Stimulated activated naive CD8-positive, alpha-beta T cell treated with anti-CD3 and anti-CD28 coated beads, Interleukin-15, Interleukin-2, amounts not matched to agents 100 U/mL and 50 U/mL, for 24 hours (primary cell): ENCODE data around the gene ZFX.
A peak's percentile ranks its signal among the peaks of the same experiment; 100 is the strongest.
"Not testable (repeated sequence)": the region's sequence is repeated elsewhere in the genome, so short reads cannot be mapped to it uniquely, and the experiment has no call there.

Source experiments
- ATAC-seq: fragments of 150-1000 bp; cut with Tn5 transposase; one replicate; pipeline ENCODE4 v1.10.0; 2021
- DNase-seq: peaks from one replicate; pipeline ENCODE4 v3.0.0; 2021

Gene ZFX

DNA sequence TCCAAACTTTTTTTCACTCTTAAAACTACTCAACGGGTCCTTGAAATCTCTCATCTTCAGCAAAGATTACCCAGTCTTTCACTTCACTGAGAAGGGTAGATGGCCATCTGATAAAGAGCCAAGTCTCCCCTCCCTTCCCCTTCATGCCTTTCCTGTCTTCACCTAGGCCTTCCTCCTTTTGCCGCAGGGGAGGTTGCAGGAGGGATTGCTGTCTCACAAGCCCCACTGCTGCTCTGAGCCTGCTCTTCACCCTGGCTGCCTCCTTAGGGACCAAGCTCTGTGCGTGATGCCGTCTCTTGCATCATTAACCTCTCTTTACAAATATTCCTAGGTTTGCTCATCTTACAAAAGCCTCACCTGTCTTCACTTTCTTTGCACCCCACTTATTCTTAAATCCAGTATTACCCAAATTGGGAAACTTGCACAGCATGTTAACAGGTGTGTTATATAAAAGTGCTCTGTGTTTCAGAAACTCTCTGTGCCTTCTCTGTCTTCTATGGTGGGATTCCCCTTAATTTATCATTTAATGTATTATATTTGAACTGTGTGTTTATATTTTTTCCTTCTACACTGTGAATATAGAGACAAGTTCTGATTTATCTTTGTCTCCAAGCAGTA is 3.8 kb downstream of the ZFX start:
- ATAC-seq (no peak), DNase-seq (no peak)

GRCh38 chrX:24153796-24154189 is 4.3 kb downstream of the ZFX start:
- ATAC-seq (no peak), DNase-seq (no peak)

- ATAC-seq (no peak), DNase-seq (no peak)
Measured at GRCh38 chrX:24154490-24155034, 5.0 kb downstream of the ZFX start.

DNA sequence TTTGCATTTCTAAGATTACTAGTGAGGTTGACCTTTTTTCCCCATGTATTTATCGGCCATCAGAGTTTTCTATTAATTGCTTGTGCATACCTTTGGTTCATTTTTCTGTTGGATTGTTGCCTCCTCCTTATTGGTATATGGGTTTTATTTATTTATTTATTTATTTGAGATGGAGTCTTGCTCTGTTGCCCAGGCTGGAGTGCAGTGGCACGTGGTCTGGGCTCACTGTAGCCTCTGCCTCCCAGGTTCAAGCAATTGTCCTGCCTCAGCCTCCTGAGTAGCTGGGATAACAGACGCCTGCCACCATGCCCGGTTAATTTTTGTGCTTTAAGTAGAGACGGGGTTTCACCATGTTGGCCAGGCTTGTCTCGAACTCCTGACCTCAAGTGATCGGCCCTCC is 6.2 kb downstream of the ZFX start:
- DNase-seq, ATAC-seq: not testable (repeated sequence)

GRCh38 chrX:24156177-24156576 is 6.6 kb downstream of the ZFX start:
- DNase-seq (no peak), ATAC-seq (no peak)

DNA sequence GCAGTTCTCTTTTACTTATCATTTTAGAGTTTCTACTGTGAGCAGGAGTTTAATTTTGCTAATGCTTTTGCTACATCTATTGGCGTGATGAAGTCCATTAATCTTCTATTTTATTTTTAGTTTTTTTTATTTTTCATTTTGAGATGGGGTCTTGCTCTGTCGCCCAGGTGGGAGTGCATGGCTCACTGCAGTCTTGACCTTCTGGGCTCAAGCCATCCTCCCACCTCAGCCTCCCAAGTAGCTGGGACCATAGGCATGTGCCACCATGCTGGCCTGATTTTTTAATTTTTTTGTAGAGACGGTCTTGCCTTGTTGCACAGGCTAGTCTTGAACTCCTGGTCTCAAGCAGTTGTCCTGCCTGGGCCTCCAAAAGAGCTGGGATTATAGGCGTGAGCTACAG is 9.4 kb downstream of the ZFX start:
- DNase-seq (no peak), ATAC-seq (no peak)

GRCh38 chrX:24166078-24166477 is 16.5 kb downstream of the ZFX start:
- ATAC-seq (no peak), DNase-seq (no peak)

- ATAC-seq (no peak), DNase-seq (no peak)
Measured at GRCh38 chrX:24167719-24168472, 18.4 kb downstream of the ZFX start.

DNA sequence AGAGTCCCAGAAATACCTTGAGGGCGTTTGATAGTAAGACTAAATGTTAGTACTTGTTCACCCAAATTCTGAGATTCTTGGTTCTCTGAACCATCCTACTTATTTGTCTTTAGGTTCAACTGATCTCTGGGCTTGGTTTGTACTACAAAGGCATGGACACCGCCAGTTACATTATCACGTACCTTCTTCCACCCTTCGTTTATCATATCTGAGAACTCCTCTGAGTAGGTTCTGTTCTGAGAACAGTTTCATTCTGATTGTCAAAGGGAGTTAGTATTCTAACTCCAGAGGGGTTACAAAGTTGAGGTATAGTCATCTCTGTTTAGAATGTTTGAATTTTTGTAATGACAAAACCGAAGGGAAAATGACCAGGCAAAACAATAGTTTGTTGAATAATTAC is 19.3 kb downstream of the ZFX start:
- ATAC-seq (peak; percentile 86), DNase-seq (no peak)

DNA sequence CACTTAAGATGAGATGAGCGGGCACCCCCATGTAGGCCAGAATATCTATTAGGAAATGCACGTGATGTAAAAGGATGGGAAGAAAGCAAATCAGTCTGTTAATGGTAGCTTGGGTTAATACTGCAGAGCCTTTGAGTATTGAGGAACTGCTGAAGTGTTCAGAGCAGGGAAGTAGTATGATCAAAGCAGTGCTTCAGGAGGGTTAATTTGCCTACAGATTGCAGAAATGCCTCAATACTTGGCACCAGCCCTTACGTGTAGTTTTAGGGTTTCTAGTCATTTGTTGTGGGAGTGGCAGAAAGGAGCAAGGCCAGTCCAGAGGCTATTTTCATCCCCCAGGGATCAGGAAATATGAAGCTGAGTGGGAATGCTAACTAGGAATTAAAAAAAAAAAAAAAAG is 19.7 kb downstream of the ZFX start:
- DNase-seq (no peak), ATAC-seq (no peak)

GRCh38 chrX:24173115-24173847 is 23.8 kb downstream of the ZFX start:
- DNase-seq: no peak
- ATAC-seq: no peak

DNA sequence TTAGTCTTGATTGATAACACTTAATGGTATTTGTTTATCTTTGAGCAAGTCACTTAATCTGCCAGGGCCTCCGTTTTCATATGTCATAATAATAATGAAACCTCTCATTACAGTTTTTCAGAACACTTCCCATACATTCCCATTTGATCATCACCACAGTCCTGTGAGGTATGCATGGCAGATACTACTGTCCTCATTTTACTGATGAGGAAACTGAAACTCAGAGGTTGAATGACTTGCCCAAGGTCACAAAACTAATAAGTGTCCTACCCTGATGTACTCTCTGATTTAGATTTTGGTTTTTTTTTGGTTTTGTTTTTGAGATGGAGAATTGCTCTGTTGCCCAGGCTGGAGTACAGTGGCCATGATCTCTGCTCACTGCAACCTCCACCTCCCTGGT is 25.7 kb downstream of the ZFX start:
- ATAC-seq: no peak
- no peak for DNase-seq

- DNase-seq: no peak
Measured at GRCh38 chrX:24178441-24178840, 28.9 kb downstream of the ZFX start.

DNA sequence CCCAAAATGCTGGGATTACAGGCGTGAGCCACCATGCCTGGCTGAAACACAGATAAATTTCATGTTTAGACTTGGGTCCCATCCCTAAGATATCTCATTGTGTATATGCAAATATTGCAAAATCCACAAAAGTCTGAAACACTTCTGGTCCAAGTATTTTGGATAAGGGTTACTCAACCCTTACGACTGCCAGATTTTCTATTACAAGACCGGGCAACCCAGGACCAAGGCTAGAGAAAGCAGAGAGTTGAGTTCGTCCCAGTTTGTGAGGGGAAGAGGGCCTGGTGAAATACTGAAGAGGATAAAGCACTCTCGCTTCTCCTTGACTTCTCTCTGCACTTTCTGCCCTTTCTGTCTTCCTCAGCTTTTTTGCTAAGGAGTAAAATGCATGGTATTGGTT is 34.5 kb downstream of the ZFX start:
- no peak for ATAC-seq

More at GRCh38 chrX:24178441-24178840, 28.9 kb downstream of the ZFX start:
- ATAC-seq: no peak

GRCh38 chrX:24186483-24186882 is 37.0 kb downstream of the ZFX start:
- DNase-seq: no peak
- no peak for ATAC-seq

More for the DNA sequence above, 34.5 kb downstream of the ZFX start:
- DNase-seq: no peak

DNA sequence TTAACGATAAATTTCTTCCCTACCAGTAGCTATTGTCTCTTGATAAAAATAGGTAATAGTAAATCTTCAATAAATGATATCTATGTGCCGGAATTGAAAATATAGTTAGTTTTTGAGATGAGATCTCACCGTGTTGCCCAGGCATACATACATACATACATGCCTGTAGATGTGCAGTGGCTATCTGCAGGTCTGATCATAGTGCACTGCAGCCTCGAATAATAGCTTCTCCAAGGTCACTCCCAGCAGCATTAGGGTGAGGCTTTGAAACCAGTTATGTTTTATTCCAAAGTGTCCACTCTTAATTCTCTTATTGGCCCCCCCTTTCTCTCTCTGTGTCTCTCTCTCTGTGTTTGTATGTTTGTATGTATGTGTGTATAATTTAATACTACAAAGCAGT is 37.5 kb downstream of the ZFX start:
- ATAC-seq: no peak

DNA sequence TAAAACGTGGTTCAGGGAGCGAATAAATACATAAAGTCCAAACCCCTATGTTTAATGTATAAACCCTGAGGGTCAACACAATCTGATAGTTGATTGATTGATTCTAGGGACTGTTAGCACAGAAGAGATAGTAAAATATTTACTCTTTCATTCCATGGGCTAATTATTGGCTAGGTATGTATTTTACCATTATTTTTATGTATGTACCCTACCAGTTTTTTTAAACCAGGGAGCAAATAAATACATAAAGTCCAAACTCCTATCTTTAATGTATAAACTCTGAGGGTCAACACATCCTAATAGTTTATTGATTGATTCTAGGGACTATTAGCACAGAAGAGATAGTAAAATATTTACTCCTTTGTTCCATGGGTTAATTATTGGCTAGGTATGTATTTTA is 40.0 kb downstream of the ZFX start:
- ATAC-seq (no peak), DNase-seq (no peak)

More for the DNA sequence above, 37.5 kb downstream of the ZFX start:
- no peak for DNase-seq

GRCh38 chrX:24190500-24191156 is 41.1 kb downstream of the ZFX start:
- DNase-seq (no peak), ATAC-seq (no peak)

- ATAC-seq: no peak
- DNase-seq: no peak
Measured at GRCh38 chrX:24196509-24196908, 47.0 kb downstream of the ZFX start.

- ATAC-seq (no peak), DNase-seq (no peak)
Measured at GRCh38 chrX:24198101-24198500, 48.6 kb downstream of the ZFX start.

GRCh38 chrX:24200133-24200532 is 50.6 kb downstream of the ZFX start:
- ATAC-seq: no peak
- DNase-seq: no peak

- no peak for ATAC-seq
- DNase-seq: no peak
Measured at GRCh38 chrX:24201216-24201615, 51.7 kb downstream of the ZFX start.
